GM20000 (cell line): Measurements from ENCODE around the gene CREB3L4.
A peak's percentile ranks its signal among the peaks of the same experiment; 100 is the strongest.

ENCODE experiments used
- DNase-seq: peaks from one replicate; pipeline ENCODE4 v3.0.0; 2012; ENCODE audit warnings: low spot score
- TF ChIP-seq, protein P1 (sequence below): IDR thresholded peaks from 2 replicates; pipeline ENCODE4 v1.5.1; 2012; ENCODE audit warnings: mild to moderate bottlenecking, control low read depth; ENCODE audit errors: extremely low read depth, missing control alignments

CREB3L4 gene

GRCh38 chr1:153961421-153961820 is 6.3 kb upstream of the CREB3L4 start:
- TF ChIP-seq, protein P1, sequence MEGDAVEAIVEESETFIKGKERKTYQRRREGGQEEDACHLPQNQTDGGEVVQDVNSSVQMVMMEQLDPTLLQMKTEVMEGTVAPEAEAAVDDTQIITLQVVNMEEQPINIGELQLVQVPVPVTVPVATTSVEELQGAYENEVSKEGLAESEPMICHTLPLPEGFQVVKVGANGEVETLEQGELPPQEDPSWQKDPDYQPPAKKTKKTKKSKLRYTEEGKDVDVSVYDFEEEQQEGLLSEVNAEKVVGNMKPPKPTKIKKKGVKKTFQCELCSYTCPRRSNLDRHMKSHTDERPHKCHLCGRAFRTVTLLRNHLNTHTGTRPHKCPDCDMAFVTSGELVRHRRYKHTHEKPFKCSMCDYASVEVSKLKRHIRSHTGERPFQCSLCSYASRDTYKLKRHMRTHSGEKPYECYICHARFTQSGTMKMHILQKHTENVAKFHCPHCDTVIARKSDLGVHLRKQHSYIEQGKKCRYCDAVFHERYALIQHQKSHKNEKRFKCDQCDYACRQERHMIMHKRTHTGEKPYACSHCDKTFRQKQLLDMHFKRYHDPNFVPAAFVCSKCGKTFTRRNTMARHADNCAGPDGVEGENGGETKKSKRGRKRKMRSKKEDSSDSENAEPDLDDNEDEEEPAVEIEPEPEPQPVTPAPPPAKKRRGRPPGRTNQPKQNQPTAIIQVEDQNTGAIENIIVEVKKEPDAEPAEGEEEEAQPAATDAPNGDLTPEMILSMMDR: no peak
- no peak for DNase-seq

- no peak for DNase-seq
- TF ChIP-seq, protein P1: no peak
Observed at GRCh38 chr1:153962088-153963029, 5.3 kb upstream of the CREB3L4 start.

DNA sequence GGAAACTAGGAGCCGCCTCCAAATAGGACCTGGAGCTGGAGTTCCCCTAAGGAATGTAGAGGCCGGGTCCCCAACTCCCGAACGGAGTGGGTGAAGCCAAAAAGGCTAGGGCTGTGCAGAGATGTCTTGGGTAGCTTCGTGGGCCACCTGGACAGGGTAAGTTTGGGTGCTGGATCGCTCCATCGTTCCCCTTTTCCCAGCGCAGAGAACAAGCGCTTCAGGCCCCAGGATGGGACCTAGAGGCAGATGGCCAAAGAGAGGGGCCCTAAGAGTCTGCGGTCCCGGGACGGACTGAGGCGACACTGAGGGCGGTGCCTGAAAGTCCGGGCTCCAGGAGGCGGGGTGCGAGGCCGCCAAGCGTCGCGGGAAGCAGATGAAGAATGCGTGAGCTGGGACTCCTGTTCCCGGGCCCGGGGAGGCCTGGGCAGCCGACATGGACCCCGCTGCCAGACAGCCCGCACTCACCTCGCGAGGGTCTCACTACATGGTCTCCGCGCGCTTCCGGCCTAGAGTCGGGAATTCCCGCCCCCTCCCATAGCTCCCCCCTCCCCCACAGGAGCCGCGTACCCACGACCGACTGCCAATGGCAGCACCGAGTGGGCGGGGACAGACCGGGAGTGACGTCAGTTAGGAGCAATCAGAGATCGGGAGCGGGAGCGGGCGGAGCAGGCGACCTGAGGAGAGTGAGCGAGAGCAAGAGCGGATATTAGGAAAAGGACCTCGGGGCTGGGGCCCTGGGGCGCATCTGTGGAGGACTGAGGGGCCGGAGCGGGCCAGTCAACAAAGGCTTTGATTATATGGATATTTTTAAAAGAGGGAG is 4.5 kb upstream of the CREB3L4 start, which contains the start of gene SLC39A1:
Gene SLC39A1, minus strand, starts transcription at position 508 of the 820 bp plus-strand sequence. CDS start 822 bp downstream, outside the sequence.
- DNase-seq: peak; percentile 89
- TF ChIP-seq, protein P1: no peak

- DNase-seq: no peak
- TF ChIP-seq, protein P1: no peak
Observed at GRCh38 chr1:153963850-153964331, 3.8 kb upstream of the CREB3L4 start.

DNA sequence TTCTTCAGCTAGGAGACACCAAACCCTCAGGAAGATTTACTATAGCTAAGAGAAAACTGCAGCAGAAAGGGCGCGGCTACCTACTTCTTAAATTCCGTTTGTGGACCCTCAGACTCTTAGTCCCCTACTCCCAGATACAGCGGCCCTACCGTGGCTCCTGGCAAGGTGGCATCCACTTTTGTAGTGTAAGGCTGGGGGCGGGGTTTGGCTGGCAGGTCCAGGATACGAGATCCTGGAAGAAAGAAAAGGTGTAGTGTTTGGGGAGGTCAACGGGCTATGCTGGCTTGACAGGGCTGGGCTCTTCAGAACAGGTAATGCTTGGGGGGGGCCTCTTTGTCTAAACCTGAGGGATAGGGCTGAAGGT is 280 bp downstream of the CREB3L4 start:
- TF ChIP-seq, protein P1: no peak
- no peak for DNase-seq

DNA sequence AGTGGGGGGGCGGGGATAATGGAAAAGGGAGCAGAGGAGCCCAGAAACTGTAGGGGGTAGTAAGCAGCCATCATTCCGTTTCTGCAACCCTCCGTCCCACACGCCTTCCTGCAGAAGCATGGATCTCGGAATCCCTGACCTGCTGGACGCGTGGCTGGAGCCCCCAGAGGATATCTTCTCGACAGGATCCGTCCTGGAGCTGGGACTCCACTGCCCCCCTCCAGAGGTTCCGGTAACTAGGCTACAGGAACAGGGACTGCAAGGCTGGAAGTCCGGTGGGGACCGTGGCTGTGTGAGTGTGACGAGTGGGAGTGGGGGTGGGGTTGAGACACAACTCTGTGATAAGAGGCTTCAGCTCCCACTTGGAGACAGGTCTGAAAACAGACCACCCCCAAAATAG is 706 bp downstream of the CREB3L4 start:
- no peak for DNase-seq
- TF ChIP-seq, protein P1: no peak
